Activated CD4-positive, alpha-beta T cell treated with anti-CD3 and anti-CD28 coated beads for 4 hours (primary cell): ENCODE measurements around the gene CRYBB1.

ENCODE experiments used
- DNase-seq, 2 donors: peaks; one replicate each; pipeline ENCODE4 v3.0.0-alpha.2; 2020

Gene CRYBB1

GRCh38 chr22:26617271-26618199 is at the start of gene CRYBB1:
CRYBB1 (minus strand) TSS chr22:26618027; CDS start chr22:26616319, 1,708 bp downstream.
- DNase-seq = no peak

- no peak for DNase-seq
These were observed 49.3 kb upstream of the CRYBB1 start for GRCh38 chr22:26667140-26667539.

- DNase-seq = no peak
These were observed 48.0 kb upstream of the CRYBB1 start for GRCh38 chr22:26665813-26666231.

- DNase-seq = no peak
These were observed 45.6 kb upstream of the CRYBB1 start for GRCh38 chr22:26663374-26663923.

GRCh38 chr22:26662160-26662559 is 44.3 kb upstream of the CRYBB1 start:
- DNase-seq = no peak

DNA sequence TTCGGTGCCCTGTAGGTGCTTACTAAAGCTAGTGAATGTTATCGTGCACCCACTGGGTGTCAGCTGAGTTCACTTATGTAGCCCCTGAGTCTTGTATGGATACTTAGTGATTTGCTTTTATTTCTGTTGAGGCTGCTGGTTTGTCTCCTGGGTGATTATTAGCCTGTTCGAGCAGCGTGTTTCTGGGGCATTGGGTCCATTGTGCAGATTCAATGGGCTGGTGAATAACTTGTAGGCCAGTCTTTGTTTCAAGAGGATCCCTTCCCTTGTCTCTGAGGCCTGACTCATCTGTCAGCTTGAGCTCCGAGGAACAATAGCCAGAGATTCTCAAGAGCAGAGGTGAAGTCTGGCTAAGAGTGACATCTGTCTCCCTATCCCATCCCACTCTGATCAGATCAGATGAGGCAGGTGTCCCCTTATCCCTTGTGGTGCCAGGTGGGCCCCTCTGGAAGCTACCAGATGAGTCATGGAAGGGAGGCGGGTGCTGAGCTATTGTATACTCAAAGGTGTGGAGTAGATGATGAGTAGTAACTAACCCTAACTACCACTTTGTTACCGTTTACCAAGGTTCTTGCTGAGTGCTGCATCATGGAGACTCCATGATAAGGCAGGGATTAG is 43.2 kb upstream of the CRYBB1 start:
- DNase-seq = no peak

DNA sequence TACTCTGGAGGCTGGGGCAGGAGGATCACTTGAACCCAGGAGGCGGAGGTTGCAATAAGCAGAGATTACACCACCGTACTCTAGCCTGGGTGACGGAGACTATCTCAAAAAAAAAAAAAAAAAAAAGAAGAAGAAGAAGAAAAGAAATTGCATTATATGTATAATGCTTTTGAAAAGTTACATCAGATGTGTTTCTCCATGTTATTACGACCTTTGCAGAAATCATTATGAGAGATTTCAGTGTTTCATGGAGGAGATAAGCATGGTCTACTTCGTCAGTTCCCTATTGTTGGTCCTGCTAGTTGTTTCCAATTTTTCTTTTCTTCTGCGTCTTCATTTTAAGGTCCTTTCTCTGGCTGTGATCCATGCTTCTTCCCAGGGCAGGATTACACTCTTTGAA is 42.5 kb upstream of the CRYBB1 start:
- no peak for DNase-seq

- DNase-seq = peak; percentile 83 to 88
These were observed 41.0 kb upstream of the CRYBB1 start for GRCh38 chr22:26658671-26659478.

DNA sequence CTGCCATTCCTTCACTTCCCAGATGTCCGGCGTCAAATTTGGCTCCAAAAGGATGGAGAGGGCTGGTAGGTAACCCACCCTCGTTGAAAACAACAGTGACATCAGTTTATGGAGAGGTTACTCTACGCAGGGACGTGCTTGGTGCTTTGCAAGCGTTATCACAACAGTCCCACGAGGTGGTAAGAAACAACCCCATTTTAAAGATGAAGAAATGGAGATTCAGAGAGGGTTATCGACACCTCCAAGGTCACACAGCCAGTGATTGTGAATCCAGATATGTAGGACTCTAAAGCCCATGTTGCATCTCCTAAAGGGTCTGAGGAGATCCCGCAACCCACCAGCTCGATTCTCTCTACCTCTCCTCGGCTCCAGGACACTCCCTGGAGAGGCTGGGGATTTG is 40.3 kb upstream of the CRYBB1 start:
- DNase-seq = no peak

DNA sequence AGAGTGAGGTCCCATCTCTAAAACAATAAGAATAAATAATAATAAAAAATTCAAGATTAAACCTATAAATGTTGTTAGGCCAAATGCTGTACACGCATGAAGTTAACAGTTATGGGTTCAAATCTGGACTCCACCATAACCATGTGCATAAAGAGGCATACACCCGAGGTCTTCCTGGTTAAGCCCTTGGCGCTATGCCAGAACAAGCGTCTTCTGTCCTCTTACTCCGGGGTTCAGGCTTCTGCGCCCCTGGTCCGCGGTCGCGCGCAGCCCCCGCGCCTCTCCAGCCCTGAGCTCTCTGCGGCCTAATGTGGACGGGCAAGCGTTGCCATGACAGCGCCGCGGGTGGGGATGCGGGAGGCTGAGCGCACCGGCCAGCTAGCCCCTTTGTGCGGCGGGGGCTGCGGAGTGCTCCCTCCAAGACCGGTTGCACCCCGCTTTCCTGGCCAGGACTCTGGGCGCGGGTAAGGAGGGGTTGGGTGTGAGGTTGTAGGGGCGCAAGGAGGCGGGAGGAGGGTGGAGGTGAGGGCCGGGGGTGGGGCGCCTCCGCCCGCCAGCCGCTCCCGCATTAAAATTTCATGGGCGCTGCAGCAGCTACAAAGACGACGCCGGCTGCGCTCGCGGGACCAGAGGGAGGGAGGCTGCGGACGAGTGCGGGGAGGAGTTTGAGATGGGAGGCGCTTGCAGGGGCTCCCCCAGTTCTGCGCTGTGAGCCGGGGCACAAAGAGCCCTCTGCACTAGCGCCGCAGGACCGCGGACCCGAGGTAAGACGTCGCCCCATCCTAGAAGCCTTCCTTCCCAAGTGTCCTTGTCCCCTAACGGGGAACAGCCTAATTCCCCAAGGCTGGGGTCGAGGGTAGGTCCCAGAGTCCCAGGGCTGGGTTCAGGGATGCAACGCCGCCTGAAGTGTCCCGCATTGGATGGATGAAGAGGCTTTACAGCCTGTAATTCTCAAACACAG is 39.3 kb upstream of the CRYBB1 start, which contains the start of gene MIAT:
MIAT (plus strand) TSS at position 698 of the 961 bp plus-strand sequence.
- peak; percentile 62 to 63 for DNase-seq

GRCh38 chr22:26651815-26652214 is 34.0 kb upstream of the CRYBB1 start:
- DNase-seq = no peak

DNA sequence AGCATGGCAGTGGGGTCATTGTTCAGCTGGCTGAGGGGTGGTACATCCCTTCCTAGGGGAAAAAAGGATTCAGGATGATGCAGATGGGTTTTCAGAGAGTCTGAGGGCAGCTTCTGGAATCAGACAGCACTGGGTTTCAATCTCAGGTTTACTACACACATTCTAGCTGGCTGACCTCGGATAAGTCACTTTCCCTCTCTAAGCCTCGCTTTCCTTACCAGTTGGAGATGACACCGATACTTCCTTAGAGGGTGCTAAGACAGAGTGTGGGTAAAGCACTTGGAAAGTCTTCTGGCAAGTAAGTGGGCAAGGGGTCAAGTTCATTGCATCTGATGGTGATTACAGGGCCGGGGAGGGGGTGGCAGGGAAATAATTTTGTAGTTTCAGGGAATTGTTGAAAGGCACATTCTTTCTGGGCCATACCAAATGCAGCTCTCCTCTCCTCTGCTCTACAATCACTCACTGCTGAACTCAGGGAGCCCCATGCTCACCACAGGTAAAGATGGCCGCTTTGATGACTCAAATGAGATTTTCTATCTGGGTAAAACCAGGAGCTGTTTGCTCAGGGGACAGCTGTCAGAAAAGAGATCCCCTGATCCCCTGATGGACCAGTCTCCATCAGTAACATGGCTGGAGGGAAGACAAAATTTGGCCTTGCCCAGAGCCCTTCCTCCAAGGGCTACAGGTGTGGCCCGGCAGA is 33.0 kb upstream of the CRYBB1 start:
- no peak for DNase-seq

DNA sequence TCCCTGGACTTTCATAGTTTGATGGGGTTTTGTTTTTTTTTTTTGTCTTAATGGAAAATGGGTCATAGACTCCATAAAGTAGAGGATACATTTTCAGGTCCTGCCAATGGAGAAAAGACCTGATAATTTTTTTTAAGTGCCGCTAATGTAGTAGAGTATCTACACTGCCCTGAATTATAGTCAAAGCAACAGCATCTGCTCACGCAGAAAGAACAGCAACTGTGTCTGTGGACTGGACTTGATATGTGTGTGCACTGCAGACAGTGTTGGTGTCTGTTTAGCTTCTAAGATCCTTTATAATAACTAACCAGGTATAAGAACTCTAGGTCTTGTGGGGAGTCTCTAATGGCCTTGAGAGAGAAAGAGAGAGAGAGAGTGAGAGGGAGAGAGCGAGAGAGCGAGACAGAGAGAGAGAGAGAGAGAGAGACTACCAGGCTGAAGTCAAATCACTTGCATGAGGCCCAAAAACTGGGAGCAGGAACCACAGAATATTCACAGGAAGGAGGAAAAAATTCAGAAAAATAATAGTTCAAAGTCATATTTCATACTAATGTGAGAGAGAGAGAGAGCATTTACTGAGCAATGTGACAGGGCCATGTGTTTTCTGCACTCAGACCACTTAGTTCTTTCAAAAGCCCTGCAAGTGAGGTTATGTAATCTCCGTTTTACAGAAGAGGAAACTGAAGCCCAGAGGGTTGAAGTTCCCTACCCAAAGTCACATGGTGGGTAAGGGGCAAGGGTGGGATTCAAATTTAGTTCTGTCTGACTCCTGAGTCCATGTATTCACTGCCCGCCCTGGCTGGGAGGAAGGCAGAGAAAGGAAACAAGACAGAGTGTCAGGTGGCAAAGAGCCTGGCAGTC is 30.9 kb upstream of the CRYBB1 start:
- DNase-seq = no peak

DNA sequence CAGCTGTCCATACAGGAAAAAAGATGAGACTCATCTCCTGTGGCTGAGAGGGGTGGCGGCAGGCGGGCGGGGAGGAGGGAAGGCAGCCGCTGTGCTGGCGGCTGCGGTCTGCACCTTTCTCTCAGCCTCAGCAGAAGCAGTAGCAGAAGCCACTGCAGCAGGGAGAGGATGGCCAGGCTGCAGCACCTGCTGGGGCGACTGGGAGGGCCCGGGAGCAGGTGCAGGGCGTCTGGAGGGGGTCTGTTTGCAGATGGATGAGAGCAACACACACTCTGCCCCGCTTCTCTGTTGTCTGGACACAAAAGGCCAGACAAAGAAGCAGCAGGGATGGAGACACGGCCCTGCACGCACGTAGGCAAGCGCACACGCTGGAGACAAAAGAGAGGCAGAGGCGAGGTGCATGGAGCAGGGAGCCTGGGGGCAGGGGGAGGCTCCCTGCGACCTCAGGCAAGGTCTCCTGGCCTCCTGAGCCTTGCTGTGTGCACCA is 30.2 kb upstream of the CRYBB1 start:
- DNase-seq = peak; percentile 29 to 34

GRCh38 chr22:26646158-26646557 is 28.3 kb upstream of the CRYBB1 start:
- DNase-seq = no peak

GRCh38 chr22:26643418-26644100 is 25.7 kb upstream of the CRYBB1 start:
- DNase-seq = no peak

GRCh38 chr22:26642465-26643417 is 24.9 kb upstream of the CRYBB1 start:
- peak; percentile 76 to 78 for DNase-seq

- no peak for DNase-seq
These were observed 18.5 kb upstream of the CRYBB1 start for GRCh38 chr22:26636296-26636695.
